CD4-positive, alpha-beta T cell (primary cell): ENCODE measurements around the gene NAPSA. TPM values are rescaled to one million over a fixed set of nuclear protein-coding genes. Genes with fewer than 3 reads are reported as not detected.

ENCODE experiments used
- ATAC-seq: fragments of 200-7000 bp; cut with Tn5 transposase; one replicate; pipeline ENCODE4 v1.10.0; 2022; ENCODE audit warnings: mild to moderate bottlenecking; ENCODE audit not compliant: poor library complexity
- CTCF ChIA-PET: fragments of 350-600 bp; sonication (Branson Sonifier 250); formaldehyde crosslinking; loops from one replicate; lab custom pipeline; 2021; ENCODE audit warnings: antibody characterized with exemption, inconsistent platforms; lab: Charles Lee
- POLR2A ChIA-PET: fragments of 350-600 bp; sonication (Branson Sonifier 250); formaldehyde crosslinking; loops from one replicate; lab custom pipeline; 2021; ENCODE audit warnings: antibody characterized with exemption, inconsistent platforms; lab: Charles Lee
- DNase-seq, 14 experiments: peaks; one replicate each; pipeline ENCODE4 v3.0.0-alpha.2; 2013 to 2020; ENCODE audit warnings: mixed read lengths in 2 of 14
- H3K27ac ChIP-seq, 2 donors: one replicate each; pipeline versions ENCODE4 v1.5.1 to v1.7.0; 2013; ENCODE audit warnings: low read length in 2 of 2, low read depth in 1 of 2, mild to moderate bottlenecking in 1 of 2
- H3K27me3 ChIP-seq, 2 experiments: 1 replicate in 1 of 2; 2 replicates in 1 of 2; pipeline versions ENCODE4 v1.6.1 to v1.7.0; 2013; ENCODE audit warnings: low read length in 2 of 2, control low read depth in 1 of 2, mild to moderate bottlenecking in 1 of 2, moderate library complexity in 1 of 2; ENCODE audit not compliant: insufficient read depth in 2 of 2, control insufficient read depth in 1 of 2
- H3K36me3 ChIP-seq: one replicate; pipeline ENCODE4 v1.6.1; 2013; ENCODE audit warnings: low read length, control low read depth; ENCODE audit not compliant: insufficient read depth
- H3K4me1 ChIP-seq: one replicate; pipeline ENCODE4 v1.6.1; 2013; ENCODE audit warnings: low read length, control low read depth; ENCODE audit not compliant: insufficient read depth
- H3K4me3 ChIP-seq: one replicate; pipeline ENCODE4 v1.5.1; 2013; ENCODE audit warnings: mild to moderate bottlenecking, low read length, moderate library complexity
- H3K9me3 ChIP-seq, 2 experiments: 1 replicate in 1 of 2; 2 replicates in 1 of 2; pipeline versions ENCODE4 v1.6.1 to v1.7.0; 2013; ENCODE audit warnings: low read length in 2 of 2, mild to moderate bottlenecking in 2 of 2, control low read depth in 1 of 2, moderate library complexity in 1 of 2; ENCODE audit not compliant: control insufficient read depth in 1 of 2, insufficient read depth in 1 of 2
- H3K27ac Mint-ChIP-seq: one replicate; pipeline ENCODE4 v1.8.0; 2020; ENCODE audit warnings: mixed read lengths
- H3K27me3 Mint-ChIP-seq: one replicate; pipeline ENCODE4 v1.8.0; 2021; ENCODE audit warnings: mixed read lengths
- H3K36me3 Mint-ChIP-seq: one replicate; pipeline ENCODE4 v1.8.0; 2021; ENCODE audit warnings: low read depth, mixed read lengths
- H3K4me1 Mint-ChIP-seq: one replicate; pipeline ENCODE4 v1.8.0; 2021; ENCODE audit warnings: low read depth, mixed read lengths
- H3K4me3 Mint-ChIP-seq: one replicate; pipeline ENCODE4 v1.8.0; 2020; ENCODE audit warnings: mild to moderate bottlenecking, mixed read lengths
- H3K9me3 Mint-ChIP-seq: one replicate; pipeline ENCODE4 v1.8.0; 2020; ENCODE audit warnings: mixed read lengths
- intact Hi-C, 2 experiments: fragments of 100-400 bp; cut with DNase I in 1 of 2; cut with micrococcal nuclease in 1 of 2; formaldehyde crosslinking; loops; one replicate each; pipeline versions ENCODE4 v1.15.1 to v1.9.0; 2023 to 2025; cut with DNase I, micrococcal nuclease
- total RNA-seq, 174 experiments: library from RNA in 2 of 174; stranded (reverse) in 2 of 174; gene quantifications; one replicate each; pipeline ENCODE4 v1.2.3 and lab custom pipeline; 2021 to 2026
- TF ChIP-seq, protein P1 (sequence below): fragments of 200-600 bp; IDR thresholded peaks from one replicate; pipeline ENCODE4 v1.8.0; 2022; ENCODE audit warnings: antibody characterized with exemption, mild to moderate bottlenecking

The NAPSA gene
- total RNA-seq, 2 experiments from 2014 or later: 0.61 to 0.91 TPM

DNA sequence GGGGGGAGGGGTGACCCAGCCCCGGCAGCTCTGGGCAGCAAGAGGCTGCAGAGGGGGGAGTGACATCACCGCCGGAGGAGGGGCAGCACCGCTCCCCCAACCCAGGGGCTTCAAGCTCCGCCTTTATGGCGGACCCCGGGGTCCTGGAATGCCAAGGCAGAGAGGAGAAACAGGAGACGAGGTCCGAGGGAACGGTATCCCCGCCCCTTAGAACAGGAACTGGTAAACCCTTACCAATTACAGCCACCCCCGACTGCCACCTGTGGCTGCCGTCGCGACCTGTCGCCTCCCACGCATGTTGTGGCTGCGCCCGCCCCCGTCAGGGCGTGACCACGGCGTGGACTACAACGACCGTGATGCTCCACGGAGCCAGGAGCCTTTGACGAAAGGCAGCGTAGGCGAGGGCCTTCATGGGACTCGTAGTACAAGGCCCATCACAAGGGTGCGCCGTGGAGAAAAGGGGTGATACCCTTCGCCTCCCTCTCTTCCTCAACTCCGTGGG, 32.2 kb downstream of the NAPSA start:
- H3K36me3 ChIP-seq: no peaks in the 10 kb centered on the region
- H3K27ac ChIP-seq: peak overlapping the region; percentile 6 to 13
- peak; percentile 67 for ATAC-seq
- peaks cover 53% of the 10 kb centered on the region for H3K4me1 Mint-ChIP-seq
- H3K4me1 ChIP-seq: peaks cover 56% of the 10 kb centered on the region
- H3K27ac Mint-ChIP-seq: peak overlapping the region; percentile 83
- peaks cover 36 to 45% of the 10 kb centered on the region in 2 experiments for H3K27me3 ChIP-seq
- TF ChIP-seq, protein P1, sequence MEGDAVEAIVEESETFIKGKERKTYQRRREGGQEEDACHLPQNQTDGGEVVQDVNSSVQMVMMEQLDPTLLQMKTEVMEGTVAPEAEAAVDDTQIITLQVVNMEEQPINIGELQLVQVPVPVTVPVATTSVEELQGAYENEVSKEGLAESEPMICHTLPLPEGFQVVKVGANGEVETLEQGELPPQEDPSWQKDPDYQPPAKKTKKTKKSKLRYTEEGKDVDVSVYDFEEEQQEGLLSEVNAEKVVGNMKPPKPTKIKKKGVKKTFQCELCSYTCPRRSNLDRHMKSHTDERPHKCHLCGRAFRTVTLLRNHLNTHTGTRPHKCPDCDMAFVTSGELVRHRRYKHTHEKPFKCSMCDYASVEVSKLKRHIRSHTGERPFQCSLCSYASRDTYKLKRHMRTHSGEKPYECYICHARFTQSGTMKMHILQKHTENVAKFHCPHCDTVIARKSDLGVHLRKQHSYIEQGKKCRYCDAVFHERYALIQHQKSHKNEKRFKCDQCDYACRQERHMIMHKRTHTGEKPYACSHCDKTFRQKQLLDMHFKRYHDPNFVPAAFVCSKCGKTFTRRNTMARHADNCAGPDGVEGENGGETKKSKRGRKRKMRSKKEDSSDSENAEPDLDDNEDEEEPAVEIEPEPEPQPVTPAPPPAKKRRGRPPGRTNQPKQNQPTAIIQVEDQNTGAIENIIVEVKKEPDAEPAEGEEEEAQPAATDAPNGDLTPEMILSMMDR: peak; percentile 21
- peak overlapping the region; percentile 70 for H3K4me3 ChIP-seq
- H3K4me3 Mint-ChIP-seq: peak overlapping the region; percentile 93
- peaks cover 6 to 40% of the 10 kb centered on the region in 2 experiments for H3K9me3 ChIP-seq
- ChIA-PET CTCF (interaction anchor here (1.0 to 1.2 kb wide), 3 partner anchors 24 to 308 kb away, joined by 3 to 4 read pairs (median 3); partner anchors contain the start of genes VRK3 and ZNF473), POLR2A (interaction anchor here (0.7 to 3.8 kb wide), 6 partner anchors 14 to 472 kb away, joined by 3 to 38 read pairs (median 4); partner anchors contain the start of genes JOSD2 and POLD1)
- peak; percentile 76 to 96 (median 86) for DNase-seq
- H3K9me3 Mint-ChIP-seq: no peaks in the 10 kb centered on the region
- peaks cover 54% of the 10 kb centered on the region for H3K27me3 Mint-ChIP-seq
- H3K36me3 Mint-ChIP-seq: peaks cover 6% of the 10 kb centered on the region
- intact Hi-C loops: loop anchor here in 1 of 2 experiments (1.0 to 10.0 kb wide), 2 partner anchors 24 to 392 kb away; partner anchors contain the start of gene CLEC11A

DNA sequence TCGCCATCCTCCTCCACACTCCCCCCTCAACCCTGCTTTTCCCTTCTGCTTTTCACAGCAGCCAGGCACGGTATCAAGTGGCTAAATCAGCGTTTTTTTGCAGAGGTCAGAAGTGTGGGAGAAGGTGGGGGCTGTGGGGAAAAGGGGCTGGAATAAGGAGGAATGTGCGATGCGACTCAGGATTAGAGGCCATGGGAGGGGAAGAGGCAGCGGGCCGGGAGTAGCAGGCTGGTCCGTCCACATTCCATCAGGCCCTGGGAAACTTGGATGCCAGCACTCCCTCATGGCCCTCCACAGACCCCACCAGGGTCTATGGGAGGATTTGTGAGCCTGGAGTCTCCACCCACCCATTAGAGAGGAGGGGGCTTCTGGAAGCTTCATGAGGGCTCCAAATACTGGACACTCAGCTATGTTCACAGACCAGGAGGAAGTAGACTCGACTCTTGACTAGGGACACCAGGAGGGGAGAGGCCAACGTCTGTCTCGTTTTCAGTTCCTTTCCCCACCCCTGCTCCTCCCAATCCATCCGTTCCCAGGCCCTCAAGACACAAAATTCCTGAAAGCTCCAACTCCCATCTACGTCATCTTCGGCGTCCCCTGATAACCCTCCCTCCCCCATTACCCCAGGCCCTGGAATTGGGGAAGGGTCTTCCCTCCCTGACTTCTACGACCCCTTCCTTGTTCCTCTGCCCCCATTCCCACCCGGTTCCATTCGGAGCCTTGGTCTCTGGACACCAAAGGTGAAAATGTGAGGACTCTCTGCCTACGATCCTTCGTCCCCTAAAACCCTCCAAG, 33.0 kb downstream of the NAPSA start:
- Histone ChIP-seq H3K27ac (no peak overlapping the region), H3K27me3 (peaks cover 41 to 50% of the 10 kb centered on the region in 2 experiments), H3K36me3 (no peaks in the 10 kb centered on the region), H3K4me1 (peaks cover 61% of the 10 kb centered on the region), H3K4me3 (peak overlapping the region; percentile 70), H3K9me3 (peaks cover 6 to 40% of the 10 kb centered on the region in 2 experiments)
- TF ChIP-seq, protein P1: no peak
- CTCF ChIA-PET: no interaction called here
- H3K36me3 Mint-ChIP-seq: peaks cover 6% of the 10 kb centered on the region
- ATAC-seq (no peak), DNase-seq (peak in 1 of 14 experiments; percentile 41)
- peaks cover 58% of the 10 kb centered on the region for H3K4me1 Mint-ChIP-seq
- POLR2A ChIA-PET: interaction anchor here (2.0 to 3.8 kb wide), 2 partner anchors 25 to 179 kb away, joined by 9 to 38 read pairs; partner anchors contain the start of gene JOSD2
- peak overlapping the region; percentile 83 for H3K27ac Mint-ChIP-seq
- H3K27me3 Mint-ChIP-seq: peaks cover 58% of the 10 kb centered on the region
- H3K9me3 Mint-ChIP-seq: no peaks in the 10 kb centered on the region
- peak overlapping the region; percentile 68 for H3K4me3 Mint-ChIP-seq
- intact Hi-C loops: loop anchor here in 1 of 2 experiments (1.0 to 10.0 kb wide), 2 partner anchors 25 to 392 kb away; partner anchors contain the start of gene CLEC11A

- H3K27me3 Mint-ChIP-seq: peaks cover 64% of the 10 kb centered on the region
- no peak overlapping the region for H3K4me3 ChIP-seq
- no peak for DNase-seq
Measured at GRCh38 chr19:50331994-50332243, 33.5 kb downstream of the NAPSA start.

More at GRCh38 chr19:50331994-50332243, 33.5 kb downstream of the NAPSA start:
- TF ChIP-seq, protein P1: no peak
- Mint-ChIP-seq H3K36me3 (peaks cover 6% of the 10 kb centered on the region), H3K9me3 (no peaks in the 10 kb centered on the region), H3K4me3 (peak overlapping the region; percentile 68), H3K4me1 (peaks cover 63% of the 10 kb centered on the region), H3K27ac (peak overlapping the region; percentile 83)
- Histone ChIP-seq H3K36me3 (no peaks in the 10 kb centered on the region), H3K9me3 (peaks cover 6 to 40% of the 10 kb centered on the region in 2 experiments), H3K27ac (no peak overlapping the region), H3K27me3 (peaks cover 46 to 54% of the 10 kb centered on the region in 2 experiments), H3K4me1 (peaks cover 67% of the 10 kb centered on the region)
- no peak for ATAC-seq
- ChIA-PET POLR2A (interaction anchor here (3.8 kb wide), 1 partner anchor 26 kb away, joined by 38 read pairs; no protein-coding TSS in a partner anchor), CTCF (no interaction called here)
- intact Hi-C loops: loop anchor here in 1 of 2 experiments (10.0 kb wide), 1 partner anchor 393 kb away; the partner anchor contains the start of gene CLEC11A
